Memory B cell (primary cell): ENCODE measurements around the gene SEMA3C.

Experiments
- ATAC-seq: fragments of 150-1000 bp; cut with Tn5 transposase; 2 replicates; pipeline ENCODE4 v1.10.0; 2021; ENCODE audit warnings: low read depth, mild to moderate bottlenecking, moderate library complexity
- DNase-seq, 2 donors: peaks; one replicate each; pipeline ENCODE4 v3.0.0; 2022; ENCODE audit warnings: low spot score in 2 of 2
- H3K27ac Mint-ChIP-seq: one replicate; pipeline ENCODE4 v1.8.0; 2022; ENCODE audit warnings: mild to moderate bottlenecking, moderate library complexity, mixed read lengths
- H3K27me3 Mint-ChIP-seq: one replicate; pipeline ENCODE4 v1.8.0; 2022; ENCODE audit warnings: mixed read lengths
- H3K36me3 Mint-ChIP-seq: one replicate; pipeline ENCODE4 v1.8.0; 2022; ENCODE audit warnings: mild to moderate bottlenecking, mixed read lengths
- H3K4me1 Mint-ChIP-seq: one replicate; pipeline ENCODE4 v1.8.0; 2022; ENCODE audit warnings: mixed read lengths
- H3K4me3 Mint-ChIP-seq: one replicate; pipeline ENCODE4 v1.8.0; 2022; ENCODE audit warnings: mild to moderate bottlenecking, moderate library complexity, mixed read lengths
- H3K9me3 Mint-ChIP-seq: one replicate; pipeline ENCODE4 v1.8.0; 2022; ENCODE audit warnings: mixed read lengths

Gene SEMA3C

DNA sequence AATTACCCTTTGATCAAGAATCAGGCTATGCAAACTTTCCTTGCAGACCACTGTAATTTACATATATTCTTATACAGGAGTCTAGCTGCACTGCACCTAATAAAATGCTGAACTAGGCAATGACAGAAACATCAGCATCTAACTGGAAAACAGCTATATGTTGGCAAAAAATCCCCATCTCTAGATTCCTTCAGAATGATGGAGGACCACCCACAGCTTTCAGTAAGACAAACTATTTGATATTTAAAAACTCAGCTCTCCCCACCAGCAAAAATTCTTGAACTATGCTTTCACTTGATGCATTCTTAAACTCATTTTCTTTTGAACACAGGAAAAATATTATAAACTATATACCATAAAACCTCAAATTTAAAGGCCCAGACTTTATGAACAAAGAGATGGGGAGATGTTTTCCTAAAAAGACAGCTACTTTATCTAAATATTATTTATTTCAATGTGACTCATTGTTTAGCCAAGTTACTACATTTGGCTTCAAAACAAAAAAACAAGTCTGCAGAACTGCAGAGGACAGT lies 77.4 kb downstream of the SEMA3C start:
- Mint-ChIP-seq H3K4me1 (no peaks in the 10 kb centered on the region), H3K27me3 (no peaks in the 10 kb centered on the region), H3K36me3 (no peaks in the 10 kb centered on the region), H3K4me3 (no peak overlapping the region), H3K9me3 (peaks cover 7% of the 10 kb centered on the region), H3K27ac (no peak overlapping the region)
- ATAC-seq (no peak), DNase-seq (no peak)

DNA sequence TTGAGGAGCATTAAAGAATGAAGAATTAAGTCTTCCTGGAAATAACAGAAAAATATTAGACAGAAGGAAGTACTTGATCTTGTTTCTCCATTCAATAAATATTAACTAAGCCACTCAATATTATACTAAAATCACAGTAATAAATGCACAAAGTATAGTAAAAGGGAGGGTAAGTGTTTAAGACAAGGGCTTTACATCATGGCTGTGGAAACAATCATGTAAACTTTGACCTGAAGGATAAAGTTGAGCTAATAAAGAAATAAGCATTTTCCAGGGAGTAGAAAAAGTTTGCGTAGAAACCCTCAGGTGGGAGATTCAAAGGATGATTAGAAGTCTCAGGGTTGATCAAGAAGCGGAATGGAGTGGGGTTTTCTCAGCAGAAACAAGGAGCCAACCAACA lies 78.2 kb downstream of the SEMA3C start:
- no peak for DNase-seq
- Mint-ChIP-seq H3K9me3 (peaks cover 8% of the 10 kb centered on the region), H3K4me3 (no peak overlapping the region), H3K27me3 (no peaks in the 10 kb centered on the region), H3K4me1 (no peaks in the 10 kb centered on the region), H3K27ac (no peak overlapping the region), H3K36me3 (no peaks in the 10 kb centered on the region)
- ATAC-seq = no peak

DNA sequence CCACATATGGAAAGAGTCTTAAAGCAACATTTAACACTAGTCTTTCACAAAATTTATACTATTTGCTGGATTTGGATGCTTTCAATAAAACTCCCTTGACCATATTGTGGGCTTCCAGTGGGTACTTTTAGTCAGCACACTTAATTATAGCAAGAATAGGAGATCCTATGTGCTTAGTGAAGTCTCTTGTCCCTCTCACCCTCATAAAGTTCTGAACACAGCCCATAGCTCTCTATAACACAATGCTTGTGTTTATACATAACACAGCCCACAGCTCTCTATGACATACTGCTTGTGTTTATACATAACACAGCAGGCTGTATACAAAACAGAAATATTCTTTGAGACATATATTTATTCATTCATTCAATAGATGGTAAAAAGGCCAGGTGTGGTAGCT lies 79.0 kb downstream of the SEMA3C start:
- no peak for DNase-seq
- ATAC-seq = no peak
- Mint-ChIP-seq H3K27me3 (no peaks in the 10 kb centered on the region), H3K4me1 (no peaks in the 10 kb centered on the region), H3K9me3 (peaks cover 6% of the 10 kb centered on the region), H3K27ac (no peak overlapping the region), H3K36me3 (no peaks in the 10 kb centered on the region), H3K4me3 (no peak overlapping the region)

- peaks cover 5% of the 10 kb centered on the region for H3K9me3 Mint-ChIP-seq
- H3K4me3 Mint-ChIP-seq = no peak overlapping the region
- H3K4me1 Mint-ChIP-seq = no peaks in the 10 kb centered on the region
- no peak for DNase-seq
- no peaks in the 10 kb centered on the region for H3K36me3 Mint-ChIP-seq
- no peak overlapping the region for H3K27ac Mint-ChIP-seq
- H3K27me3 Mint-ChIP-seq = no peaks in the 10 kb centered on the region
- no peak for ATAC-seq
Measured at GRCh38 chr7:80838643-80839042, 80.2 kb downstream of the SEMA3C start.

DNA sequence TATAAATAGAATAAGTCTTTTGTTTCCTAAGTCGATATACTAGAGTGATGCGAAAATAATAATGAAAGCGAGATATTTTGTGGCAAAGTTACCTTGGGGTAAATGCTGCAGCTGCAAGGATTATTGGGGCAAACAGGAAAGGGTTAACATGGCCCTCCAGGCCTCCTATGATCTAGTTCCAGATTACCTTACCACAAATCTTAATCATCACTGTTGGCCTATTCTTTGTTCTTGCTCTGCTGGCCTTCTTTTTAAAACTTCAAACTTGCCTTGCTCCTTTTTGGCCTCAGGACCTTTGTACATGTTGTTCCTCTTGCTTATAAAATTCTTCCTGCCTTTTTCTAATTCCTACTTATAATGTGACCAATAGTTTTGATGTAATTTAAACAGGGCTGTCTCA lies 81.5 kb downstream of the SEMA3C start:
- no peaks in the 10 kb centered on the region for H3K36me3 Mint-ChIP-seq
- H3K9me3 Mint-ChIP-seq = peaks cover 5% of the 10 kb centered on the region
- no peak overlapping the region for H3K4me3 Mint-ChIP-seq
- no peak overlapping the region for H3K27ac Mint-ChIP-seq
- DNase-seq (no peak), ATAC-seq (no peak)
- no peaks in the 10 kb centered on the region for H3K4me1 Mint-ChIP-seq
- H3K27me3 Mint-ChIP-seq = no peaks in the 10 kb centered on the region

- Mint-ChIP-seq H3K4me3 (no peak overlapping the region), H3K4me1 (no peaks in the 10 kb centered on the region), H3K36me3 (no peaks in the 10 kb centered on the region), H3K27ac (no peak overlapping the region), H3K27me3 (no peaks in the 10 kb centered on the region), H3K9me3 (peaks cover 5% of the 10 kb centered on the region)
- ATAC-seq = no peak
- no peak for DNase-seq
Measured at GRCh38 chr7:80835251-80835650, 83.6 kb downstream of the SEMA3C start.

DNA sequence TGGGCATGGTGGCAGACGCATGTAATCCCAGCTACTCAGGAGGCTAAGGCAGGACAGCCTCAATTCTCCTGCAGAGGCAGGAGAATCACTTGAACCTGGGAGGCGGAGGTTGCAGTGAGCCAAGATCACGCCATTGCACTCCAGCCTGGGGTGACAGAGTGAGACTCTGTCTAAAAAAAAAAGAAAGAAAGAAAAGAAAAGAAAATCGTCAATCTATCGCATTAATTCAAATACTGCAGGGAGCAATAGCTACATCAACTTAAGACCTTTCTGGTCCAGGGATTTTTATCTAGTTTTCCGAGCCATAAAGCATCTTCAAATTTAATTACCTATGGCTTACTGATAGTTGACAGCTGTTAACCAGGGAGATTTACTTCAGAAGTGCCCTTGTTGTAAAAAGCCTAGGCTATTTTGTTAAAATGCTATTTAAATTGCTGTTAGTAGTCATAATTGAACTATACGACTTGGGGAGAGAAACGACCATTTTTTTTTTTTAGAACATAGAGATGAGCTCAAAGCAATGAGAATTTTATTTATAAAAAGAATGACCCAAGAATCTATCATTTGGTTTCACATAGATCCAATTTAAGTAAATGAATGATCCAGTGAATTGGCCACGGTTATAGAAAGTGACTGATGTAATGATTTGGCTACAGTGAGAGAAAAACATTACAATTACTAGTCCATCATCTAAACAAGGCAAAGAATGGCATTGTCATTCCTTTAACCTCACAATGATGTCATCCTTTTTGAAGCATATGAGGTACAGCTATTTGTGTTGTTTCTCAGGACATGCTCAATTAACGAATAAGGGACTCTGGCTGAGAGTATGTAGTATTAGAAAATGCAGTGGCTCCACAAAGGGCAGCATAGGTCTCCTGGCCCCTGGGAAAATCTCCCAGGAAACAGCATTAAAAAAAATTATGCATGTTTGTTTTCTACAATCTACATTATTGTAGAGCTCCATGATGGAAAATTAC lies 85.3 kb downstream of the SEMA3C start:
- ATAC-seq (no peak), DNase-seq (no peak)
- Mint-ChIP-seq H3K4me3 (no peak overlapping the region), H3K4me1 (no peaks in the 10 kb centered on the region), H3K27me3 (no peaks in the 10 kb centered on the region), H3K9me3 (peaks cover 5% of the 10 kb centered on the region), H3K27ac (no peak overlapping the region), H3K36me3 (no peaks in the 10 kb centered on the region)

GRCh38 chr7:80832006-80832405 lies 86.8 kb downstream of the SEMA3C start:
- no peak for ATAC-seq
- no peaks in the 10 kb centered on the region for H3K27me3 Mint-ChIP-seq
- no peaks in the 10 kb centered on the region for H3K4me1 Mint-ChIP-seq
- no peak for DNase-seq
- no peak overlapping the region for H3K4me3 Mint-ChIP-seq
- H3K27ac Mint-ChIP-seq = no peak overlapping the region
- H3K36me3 Mint-ChIP-seq = no peaks in the 10 kb centered on the region
- H3K9me3 Mint-ChIP-seq = peaks cover 1% of the 10 kb centered on the region

DNA sequence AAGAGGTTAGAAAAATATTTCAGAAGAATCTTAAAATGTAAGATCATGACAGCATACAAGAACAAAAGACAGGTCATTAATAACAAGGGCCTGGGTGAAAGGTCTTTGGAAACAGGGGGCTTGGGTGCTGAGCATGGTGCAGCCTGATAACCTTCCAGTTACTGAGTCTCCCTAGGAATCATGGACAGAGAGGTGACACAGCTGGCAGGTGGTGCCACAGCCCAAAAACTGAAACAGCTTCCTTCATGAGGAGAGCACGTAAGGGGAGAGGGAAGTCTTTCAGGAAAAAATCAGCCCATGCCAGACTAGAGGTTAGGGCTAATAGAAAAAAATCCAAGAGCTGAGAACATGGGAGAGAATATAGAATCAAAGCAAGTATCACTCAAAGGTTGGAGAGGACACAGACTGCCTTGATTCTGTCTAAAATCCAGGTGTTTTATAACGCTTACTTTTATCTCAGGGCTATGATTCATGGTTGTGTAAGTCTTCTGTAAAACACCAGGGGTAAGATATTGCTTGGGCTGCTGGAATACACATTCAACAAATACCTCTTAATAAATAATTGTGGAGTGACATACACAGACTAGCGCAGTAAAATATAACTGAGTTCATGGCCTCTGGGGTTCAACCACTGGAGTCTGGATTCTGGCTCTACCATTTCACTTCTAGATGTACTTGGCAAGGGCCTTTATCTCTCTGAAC lies 88.1 kb downstream of the SEMA3C start:
- Mint-ChIP-seq H3K27ac (no peak overlapping the region), H3K36me3 (no peaks in the 10 kb centered on the region), H3K4me3 (no peak overlapping the region), H3K4me1 (no peaks in the 10 kb centered on the region), H3K27me3 (no peaks in the 10 kb centered on the region), H3K9me3 (peaks cover 2% of the 10 kb centered on the region)
- no peak for ATAC-seq
- DNase-seq = no peak

DNA sequence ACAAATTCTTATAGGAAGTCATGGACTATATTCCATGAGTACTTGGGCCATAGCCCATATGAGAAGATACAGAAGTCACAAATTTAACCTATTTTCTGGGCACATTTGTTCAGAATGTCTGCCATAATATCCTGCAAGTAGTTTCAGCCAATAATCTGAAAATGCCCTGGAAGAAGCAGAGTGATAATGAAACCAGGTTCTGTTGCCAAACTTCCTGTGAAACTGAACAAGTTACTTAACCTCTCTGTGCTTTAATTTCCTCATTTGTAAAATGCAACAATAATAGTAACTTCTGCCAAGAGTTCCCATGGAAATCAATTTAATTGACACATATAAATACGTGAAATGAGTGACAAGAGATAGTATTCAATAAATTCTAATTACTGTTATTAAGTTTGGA lies 88.8 kb downstream of the SEMA3C start:
- Mint-ChIP-seq H3K9me3 (peaks cover 2% of the 10 kb centered on the region), H3K36me3 (no peaks in the 10 kb centered on the region), H3K4me3 (no peak overlapping the region), H3K27me3 (no peaks in the 10 kb centered on the region), H3K27ac (no peak overlapping the region), H3K4me1 (no peaks in the 10 kb centered on the region)
- no peak for ATAC-seq
- no peak for DNase-seq

DNA sequence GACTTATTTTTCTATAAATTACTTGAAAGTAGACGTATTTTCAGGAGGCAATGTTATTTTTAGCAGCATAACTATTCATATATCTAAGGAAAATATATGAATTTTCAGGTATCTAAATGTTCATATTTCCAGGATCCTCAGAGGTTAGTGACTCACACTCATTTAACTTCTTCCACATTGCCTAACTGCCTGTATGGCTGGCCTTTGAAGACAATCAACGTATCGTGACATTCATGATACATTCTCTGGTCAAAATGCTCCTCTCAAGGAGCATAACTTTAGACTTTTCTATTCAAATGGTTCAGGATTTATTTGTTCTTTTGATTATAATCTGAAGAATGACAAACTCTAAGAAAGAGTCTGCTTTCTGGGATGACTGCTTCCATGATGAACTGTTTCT lies 89.3 kb downstream of the SEMA3C start:
- Mint-ChIP-seq H3K27ac (no peak overlapping the region), H3K4me1 (no peaks in the 10 kb centered on the region), H3K9me3 (peaks cover 2% of the 10 kb centered on the region), H3K36me3 (no peaks in the 10 kb centered on the region), H3K4me3 (no peak overlapping the region), H3K27me3 (no peaks in the 10 kb centered on the region)
- no peak for DNase-seq
- no peak for ATAC-seq

GRCh38 chr7:80827239-80827633 lies 91.6 kb downstream of the SEMA3C start:
- Mint-ChIP-seq H3K36me3 (no peaks in the 10 kb centered on the region), H3K4me3 (no peak overlapping the region), H3K4me1 (no peaks in the 10 kb centered on the region), H3K9me3 (peaks cover 3% of the 10 kb centered on the region), H3K27me3 (no peaks in the 10 kb centered on the region), H3K27ac (no peak overlapping the region)
- ATAC-seq (no peak), DNase-seq (no peak)

DNA sequence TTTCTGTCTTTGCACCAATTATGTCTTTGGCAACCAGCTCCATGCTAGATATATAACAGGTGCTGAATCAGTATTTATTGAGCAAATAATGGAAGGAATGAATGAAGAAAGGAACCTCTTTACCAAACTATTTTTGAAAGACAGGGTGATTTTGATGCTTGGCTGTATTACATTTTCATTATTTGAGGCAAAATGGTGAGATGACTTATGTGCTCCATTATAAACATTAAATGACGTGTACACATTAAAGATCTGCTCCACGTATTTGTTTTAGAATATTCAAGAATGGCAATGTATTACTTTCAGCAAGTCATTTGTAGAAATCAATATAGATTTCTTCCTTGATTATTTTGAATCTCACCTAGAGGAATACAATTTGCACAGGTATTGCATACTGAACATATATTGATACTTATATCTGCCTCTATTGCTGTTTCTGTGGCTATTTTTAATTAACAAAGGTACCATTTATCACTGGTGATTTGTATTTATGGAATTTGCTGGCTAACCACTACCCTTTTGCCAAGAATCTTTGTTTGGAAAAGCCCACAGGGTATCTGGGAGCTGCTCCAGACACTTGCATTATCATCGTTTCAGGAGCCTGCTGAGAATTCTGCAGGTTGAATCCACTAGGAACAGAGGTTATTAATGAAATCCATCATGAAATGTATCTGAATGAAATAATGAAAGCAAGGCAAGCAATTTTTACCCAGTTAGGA lies 92.2 kb downstream of the SEMA3C start:
- DNase-seq = no peak
- peaks cover 5% of the 10 kb centered on the region for H3K9me3 Mint-ChIP-seq
- no peaks in the 10 kb centered on the region for H3K27me3 Mint-ChIP-seq
- no peaks in the 10 kb centered on the region for H3K4me1 Mint-ChIP-seq
- H3K36me3 Mint-ChIP-seq = no peaks in the 10 kb centered on the region
- H3K4me3 Mint-ChIP-seq = no peak overlapping the region
- H3K27ac Mint-ChIP-seq = no peak overlapping the region
- no peak for ATAC-seq

- Mint-ChIP-seq H3K9me3 (peaks cover 5% of the 10 kb centered on the region), H3K4me3 (no peak overlapping the region)
Measured at GRCh38 chr7:80825499-80825898, 93.4 kb downstream of the SEMA3C start.

More at GRCh38 chr7:80825499-80825898, 93.4 kb downstream of the SEMA3C start:
- no peak overlapping the region for H3K27ac Mint-ChIP-seq
- H3K27me3 Mint-ChIP-seq = no peaks in the 10 kb centered on the region
- ATAC-seq (no peak), DNase-seq (no peak)
- no peaks in the 10 kb centered on the region for H3K4me1 Mint-ChIP-seq
- no peaks in the 10 kb centered on the region for H3K36me3 Mint-ChIP-seq
